ENCODE results near the gene TMEM121B.

GRCh38 chr22:17106161-17106784, 14.9 kb downstream of the TMEM121B start:
- TF ChIP-seq CTCF (conservative IDR thresholded peaks at IDR 0.05; ENCODE audit: low read length) (peak; percentile 36), EZH2phosphoT487 (IDR thresholded peaks at IDR 0.05; ENCODE audit: borderline replicate concordance, low read depth, low read length) (no peak)

All from OCI-LY7 (cell line).